Endothelial cell of hepatic sinusoid (primary cell): Measurements from ENCODE around the gene CSDE1.

Experiments
- in situ Hi-C: cut with HindIII; loops from 2 replicates; pipeline ENCODE4 v1.10.0; 2017; ENCODE audit warnings: low sequenced_read_pairs

CSDE1 gene

GRCh38 chr1:114668373-114668772 lies 89.4 kb downstream of the CSDE1 start:
- in situ Hi-C loops: no loop called here

DNA sequence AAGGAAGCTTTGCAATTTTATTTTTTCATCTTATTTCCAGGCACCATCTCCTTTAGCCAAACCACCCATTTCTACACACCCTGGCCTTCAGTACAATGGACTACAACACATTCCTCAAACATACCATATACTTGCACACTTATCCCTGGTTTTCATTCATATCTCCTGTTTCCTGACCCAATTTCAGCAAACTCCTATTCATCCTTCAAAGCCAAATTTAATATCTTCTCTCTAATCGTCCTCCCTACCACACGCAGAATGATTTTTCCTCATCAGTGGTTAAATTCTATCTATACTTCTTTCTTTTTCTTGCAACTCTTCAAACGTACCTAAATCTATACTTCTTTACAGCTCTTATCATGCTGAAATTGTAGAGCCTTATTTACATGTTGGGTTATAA lies 90.8 kb downstream of the CSDE1 start:
- in situ Hi-C loops: no loop called here
